Measurements from ENCODE around the gene SLC22A23.

The SLC22A23 gene

GRCh38 chr6:3351829-3352524, 104.9 kb downstream of the SLC22A23 start:
- DNase-seq (ENCODE audit: low spot score), result no peak

- DNase-seq (ENCODE audit: low spot score), result no peak
These were observed 105.7 kb downstream of the SLC22A23 start for GRCh38 chr6:3351105-3351676.

GRCh38 chr6:3350252-3350796, 106.5 kb downstream of the SLC22A23 start:
- DNase-seq (ENCODE audit: low spot score), result no peak

- no peak for DNase-seq (ENCODE audit: low spot score)
These were observed 107.2 kb downstream of the SLC22A23 start for GRCh38 chr6:3349388-3350251.

- no peak for DNase-seq (ENCODE audit: low spot score)
These were observed 108.0 kb downstream of the SLC22A23 start for GRCh38 chr6:3348821-3349220.

GRCh38 chr6:3347826-3348225, 109.0 kb downstream of the SLC22A23 start:
- no peak for DNase-seq (ENCODE audit: low spot score)

GRCh38 chr6:3347247-3347646, 109.6 kb downstream of the SLC22A23 start:
- no peak for DNase-seq (ENCODE audit: low spot score)

- no peak for DNase-seq (ENCODE audit: low spot score)
These were observed 110.4 kb downstream of the SLC22A23 start for GRCh38 chr6:3346476-3346875.

- no peak for DNase-seq (ENCODE audit: low spot score)
These were observed 111.0 kb downstream of the SLC22A23 start for GRCh38 chr6:3345836-3346235.

- DNase-seq (ENCODE audit: low spot score), result no peak
These were observed 113.6 kb downstream of the SLC22A23 start for GRCh38 chr6:3343089-3343883.

- no peak for DNase-seq (ENCODE audit: low spot score)
These were observed 115.4 kb downstream of the SLC22A23 start for GRCh38 chr6:3341467-3341866.

GRCh38 chr6:3340894-3341293, 116.0 kb downstream of the SLC22A23 start:
- DNase-seq (ENCODE audit: low spot score), result no peak

- no peak for DNase-seq (ENCODE audit: low spot score)
These were observed 116.5 kb downstream of the SLC22A23 start for GRCh38 chr6:3340358-3340802.

- DNase-seq (ENCODE audit: low spot score), result no peak
These were observed 117.0 kb downstream of the SLC22A23 start for GRCh38 chr6:3339811-3340210.

- DNase-seq (ENCODE audit: low spot score), result no peak
These were observed 119.1 kb downstream of the SLC22A23 start for GRCh38 chr6:3337521-3338350.

- no peak for DNase-seq (ENCODE audit: low spot score)
These were observed 119.9 kb downstream of the SLC22A23 start for GRCh38 chr6:3336859-3337515.

- no peak for DNase-seq (ENCODE audit: low spot score)
These were observed 120.6 kb downstream of the SLC22A23 start for GRCh38 chr6:3336066-3336786.

- no peak for DNase-seq (ENCODE audit: low spot score)
These were observed 121.7 kb downstream of the SLC22A23 start for GRCh38 chr6:3335169-3335568.

GRCh38 chr6:3334555-3334954, 122.3 kb downstream of the SLC22A23 start:
- no peak for DNase-seq (ENCODE audit: low spot score)

GRCh38 chr6:3333263-3333662, 123.6 kb downstream of the SLC22A23 start:
- DNase-seq (ENCODE audit: low spot score), result no peak
